HL-60 (cell line): Measurements from ENCODE around the gene MICU1.
"Not testable (repeated sequence)": the region's sequence is repeated elsewhere in the genome, so short reads cannot be mapped to it uniquely, and the experiment has no call there.

Source experiments
- CTCF ChIP-seq: IDR thresholded peaks from one replicate; pipeline ENCODE4 v1.5.1; 2011; ENCODE audit warnings: low read length, control low read depth, inconsistent platforms; ENCODE audit not compliant: insufficient read depth
- GABPA ChIP-seq: IDR thresholded peaks from 2 replicates; pipeline ENCODE4 v1.6.1; 2012; ENCODE audit warnings: low read depth
- POLR2AphosphoS5 ChIP-seq: IDR thresholded peaks from 2 replicates; pipeline ENCODE4 v1.6.1; 2012; ENCODE audit warnings: low read depth
- REST ChIP-seq: IDR thresholded peaks from 2 replicates; pipeline ENCODE4 v1.6.1; 2012; ENCODE audit warnings: low read depth; ENCODE audit not compliant: insufficient replicate concordance
- SPI1 ChIP-seq: IDR thresholded peaks from 2 replicates; pipeline ENCODE4 v1.6.1; 2012; ENCODE audit warnings: low read depth, mild to moderate bottlenecking, borderline replicate concordance

GRCh38 chr10:72674174-72674573, 48.3 kb upstream of the MICU1 start:
- TF ChIP-seq REST, CTCF, POLR2AphosphoS5, GABPA, SPI1: not testable (repeated sequence)
